CD4-positive, alpha-beta T cell treated with Interleukin-10 for 1 hour (primary cell): ENCODE measurements around the gene CEP295NL.
"Not testable (repeated sequence)": the region's sequence is repeated elsewhere in the genome, so short reads cannot be mapped to it uniquely, and the experiment has no call there.

Experiments
- DNase-seq: peaks from one replicate; pipeline ENCODE4 v3.0.0-alpha.2; 2020

The CEP295NL gene

DNA sequence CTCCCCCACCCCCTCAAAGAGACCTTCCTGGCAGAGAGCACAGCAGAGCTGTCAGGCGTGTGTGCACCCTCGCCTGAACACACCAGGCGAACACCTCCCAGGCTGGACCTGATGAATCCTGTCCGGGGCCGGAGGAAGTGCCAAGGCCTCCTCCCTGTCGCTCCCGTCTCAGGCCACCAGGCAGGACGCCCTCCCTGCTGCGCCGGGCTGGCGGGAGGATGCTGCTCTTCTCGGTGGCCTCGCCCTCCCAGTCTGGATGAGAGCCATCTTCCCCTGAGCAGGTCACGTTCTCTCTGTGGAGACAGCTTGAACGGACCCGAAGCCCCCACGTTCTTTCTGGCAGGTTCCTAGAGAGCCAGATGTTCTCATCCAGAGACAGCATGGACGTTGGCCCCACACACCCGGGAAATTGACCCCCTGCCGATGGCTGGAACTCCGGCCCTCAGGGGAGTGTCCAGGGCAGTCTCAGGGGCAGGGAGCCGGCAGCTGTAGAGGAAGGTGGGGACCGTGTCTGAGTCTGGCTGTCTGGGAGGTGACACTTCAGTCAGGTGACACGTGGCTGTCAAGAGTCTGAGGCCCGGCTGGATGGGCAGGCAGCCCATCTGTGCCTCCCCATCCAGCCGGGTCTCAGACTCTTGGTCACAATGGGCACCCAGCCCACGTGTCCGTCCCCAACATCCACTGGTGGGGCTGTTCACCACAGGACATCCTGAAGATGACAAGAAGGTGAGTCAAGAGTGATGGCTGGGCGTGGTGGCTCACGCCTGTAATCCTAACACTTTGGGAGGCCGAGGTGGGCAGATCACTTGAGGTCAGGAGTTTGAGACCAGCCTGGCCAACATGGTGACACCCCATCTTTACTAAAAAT is 27.1 kb upstream of the CEP295NL start:
- no peak for DNase-seq

DNA sequence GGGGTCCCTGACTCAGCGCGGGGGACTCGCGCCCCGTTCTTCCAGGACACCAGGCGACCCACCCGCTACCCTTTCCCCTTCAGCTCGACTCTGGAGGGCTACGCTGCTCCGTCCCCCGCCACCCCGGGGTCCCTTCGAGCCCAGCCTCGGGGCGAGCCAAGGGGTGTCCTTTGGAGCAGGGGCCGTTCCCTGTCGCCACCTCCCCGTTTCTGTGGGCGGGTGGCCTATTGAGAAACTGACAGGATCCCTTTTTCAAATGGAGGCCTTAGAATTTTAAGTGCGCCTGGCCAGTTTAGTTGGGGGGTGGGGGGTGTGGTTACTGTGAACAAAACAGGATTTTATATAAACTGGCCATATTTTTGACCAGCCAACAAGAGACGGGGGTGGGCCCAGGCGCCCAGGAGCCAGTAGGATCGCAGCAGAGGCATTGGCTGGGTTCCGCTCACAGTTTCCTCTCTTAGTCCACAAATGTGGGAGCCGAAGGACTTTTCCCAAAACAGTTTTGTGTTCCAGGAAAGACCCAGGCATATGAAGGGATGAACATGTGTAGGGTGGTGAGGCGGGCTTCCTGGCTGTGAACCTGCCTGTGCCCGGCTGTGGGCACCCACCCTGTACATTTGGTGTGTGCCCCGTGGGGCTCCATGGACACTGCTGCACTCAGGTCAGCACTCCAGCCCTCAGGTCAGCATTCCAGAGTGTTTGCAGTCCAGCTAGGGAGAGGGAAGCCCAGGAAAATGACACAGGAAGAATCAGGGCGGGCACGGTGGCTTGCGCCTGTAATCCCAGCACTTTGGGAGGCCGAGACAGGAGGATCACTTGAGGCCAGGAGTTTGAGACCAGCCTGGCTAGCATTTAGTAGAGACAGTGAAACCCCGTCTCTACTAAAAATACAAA is 22.9 kb upstream of the CEP295NL start:
- no peak for DNase-seq

DNA sequence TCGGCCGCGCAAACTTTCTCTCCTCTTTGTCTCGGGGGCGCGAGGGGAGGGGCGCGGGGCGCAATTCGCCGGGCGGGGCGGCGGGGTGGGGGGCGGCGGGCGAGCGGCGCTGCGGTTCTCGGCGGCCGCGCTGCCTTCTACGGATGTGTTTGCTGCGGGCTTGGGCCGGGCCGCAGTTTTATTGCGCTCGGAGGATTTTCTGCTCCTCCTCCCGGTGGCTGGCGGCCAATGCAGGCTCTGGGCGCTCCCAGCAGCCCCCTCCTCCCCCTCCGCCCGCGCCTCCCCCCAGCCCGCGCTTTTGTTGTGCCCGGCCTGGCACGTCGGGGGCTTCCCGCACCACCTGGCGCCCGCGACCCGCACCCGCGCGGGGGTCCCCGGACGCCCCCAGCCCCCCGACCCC is 22.2 kb upstream of the CEP295NL start, which contains the start of gene TIMP2:
Gene TIMP2, minus strand, starts transcription at position 154 of the 400 bp plus-strand sequence. CDS start 299 bp downstream, outside the sequence.
- peak; percentile 75 for DNase-seq

DNA sequence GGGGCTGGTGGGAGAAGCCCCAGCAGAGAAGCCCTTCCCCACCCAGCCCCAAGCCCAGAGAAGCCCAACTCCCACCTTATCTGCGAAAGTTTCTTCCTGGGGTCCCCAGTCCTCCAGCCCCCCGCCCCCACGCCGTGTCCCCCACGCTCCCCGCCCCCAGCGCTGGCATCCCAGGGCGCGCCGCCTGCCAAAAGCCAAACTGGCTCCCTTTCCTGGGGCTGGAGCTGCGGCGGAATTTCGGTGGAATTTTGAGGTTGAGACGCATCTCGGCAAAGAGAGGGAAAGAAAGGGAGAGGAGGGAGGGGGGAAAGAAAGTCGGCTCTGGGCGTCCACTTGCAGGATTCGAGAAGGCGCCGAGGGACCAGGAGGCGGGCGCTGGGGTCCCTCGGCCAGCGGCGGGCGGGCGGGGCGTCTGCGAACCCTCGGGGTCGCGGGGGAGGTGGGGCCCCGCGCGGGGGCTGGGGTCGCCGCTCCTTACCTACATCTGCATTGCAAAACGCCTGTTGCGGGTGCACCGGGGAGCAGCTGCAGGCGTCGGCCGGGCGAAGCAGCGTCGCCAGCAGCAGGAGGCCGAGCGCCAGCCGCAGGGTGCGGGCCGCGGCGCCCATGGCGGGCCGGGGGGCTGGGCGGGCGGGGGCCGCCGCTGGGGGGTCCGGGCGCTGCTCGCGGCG is 21.6 kb upstream of the CEP295NL start:
- no peak for DNase-seq

DNA sequence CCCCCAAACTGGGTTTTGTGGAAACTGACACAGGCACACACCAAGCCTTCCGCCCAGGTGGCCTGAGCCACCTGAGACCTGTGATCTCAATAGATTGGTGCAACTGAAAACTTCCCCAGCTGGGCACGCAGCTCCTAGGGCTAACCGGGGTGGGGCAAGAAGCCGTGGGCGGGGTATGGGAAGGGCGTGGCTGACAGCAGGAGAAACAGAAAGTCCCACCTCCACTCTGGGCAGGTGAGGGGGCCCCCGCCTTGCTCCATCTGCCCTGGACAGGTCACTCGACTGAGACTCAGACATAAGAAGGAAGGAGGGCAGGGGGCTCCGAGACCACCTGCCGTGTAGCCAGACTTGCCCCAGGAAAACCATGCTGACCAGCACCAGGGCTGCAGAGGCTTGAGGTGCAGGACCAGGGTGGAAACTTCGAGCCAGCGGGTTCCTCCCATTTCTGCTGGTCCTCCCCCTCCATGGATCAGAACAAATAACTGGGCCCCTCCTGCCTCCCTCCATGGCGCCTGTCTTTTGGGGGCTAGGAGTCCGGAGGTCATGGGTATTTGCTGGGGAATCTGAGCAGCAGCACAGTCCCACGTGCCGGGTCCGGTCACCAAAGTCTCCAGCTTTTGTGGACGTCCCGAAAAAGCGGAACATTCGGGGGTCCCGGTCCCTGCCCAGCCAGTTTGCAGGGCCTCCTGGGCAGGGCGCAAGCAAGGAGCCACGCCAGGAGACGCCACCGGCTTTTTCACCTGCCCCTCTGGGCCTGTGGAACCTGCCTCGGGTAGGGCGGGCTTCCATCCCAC is 20.9 kb upstream of the CEP295NL start:
- peak; percentile 68 for DNase-seq

DNA sequence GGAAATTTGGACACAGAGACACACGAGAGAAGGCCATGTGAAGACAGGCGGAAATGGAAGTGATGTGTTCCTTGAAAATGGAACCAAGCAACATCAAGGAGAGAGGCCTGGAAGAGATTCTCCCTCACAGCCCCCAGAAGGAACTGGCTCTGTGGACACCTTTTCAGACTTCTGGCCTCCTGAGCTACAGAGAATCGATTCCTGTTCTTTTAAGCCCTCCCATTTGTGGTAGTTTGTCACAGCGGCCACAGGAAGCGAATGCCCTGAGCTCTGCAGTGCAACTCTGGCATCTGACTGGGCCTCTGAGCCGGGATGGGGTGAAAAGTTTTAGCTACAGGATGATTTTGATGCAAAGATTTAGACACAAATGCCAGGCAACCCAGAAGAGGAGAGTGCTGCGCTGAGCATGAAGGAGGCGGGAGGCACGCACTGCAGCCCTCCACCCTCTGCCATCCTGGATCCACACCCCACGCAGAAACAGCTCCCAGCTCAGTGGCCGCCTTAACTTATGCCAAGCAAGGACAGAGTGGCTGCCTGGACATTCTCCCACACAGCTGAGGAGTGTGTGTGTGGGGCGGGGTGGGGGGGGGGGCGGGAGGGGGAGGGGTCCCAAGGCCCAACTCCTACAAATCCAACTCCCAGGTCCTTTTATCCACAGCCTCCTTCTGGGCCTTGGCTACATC is 20.0 kb upstream of the CEP295NL start:
- no peak for DNase-seq

DNA sequence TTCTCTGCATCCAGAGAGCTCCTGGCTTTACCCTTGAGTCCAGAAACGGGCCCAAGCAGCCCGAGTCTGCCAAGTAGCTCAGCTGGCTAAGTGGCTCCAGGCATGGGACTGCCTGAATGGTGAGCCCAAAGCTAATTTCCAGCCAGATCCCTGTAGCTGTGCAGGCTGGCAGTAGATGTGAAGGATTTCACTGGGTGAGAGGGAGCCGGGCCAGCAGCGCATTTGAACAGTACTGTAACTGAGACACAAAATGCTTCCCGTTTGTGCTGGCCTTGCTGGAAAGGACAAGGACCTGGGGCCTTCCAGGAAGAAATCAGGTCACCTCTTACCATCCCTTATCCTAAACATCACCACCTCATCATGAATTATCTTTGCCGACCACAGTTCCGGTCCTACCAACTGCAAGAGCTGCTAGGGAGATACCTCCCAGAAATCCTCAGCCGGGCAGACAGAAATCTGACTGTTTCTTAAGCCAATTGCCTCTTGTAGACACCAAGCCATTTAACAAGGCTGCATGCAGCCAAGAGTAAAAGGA is 18.5 kb upstream of the CEP295NL start:
- no peak for DNase-seq

DNA sequence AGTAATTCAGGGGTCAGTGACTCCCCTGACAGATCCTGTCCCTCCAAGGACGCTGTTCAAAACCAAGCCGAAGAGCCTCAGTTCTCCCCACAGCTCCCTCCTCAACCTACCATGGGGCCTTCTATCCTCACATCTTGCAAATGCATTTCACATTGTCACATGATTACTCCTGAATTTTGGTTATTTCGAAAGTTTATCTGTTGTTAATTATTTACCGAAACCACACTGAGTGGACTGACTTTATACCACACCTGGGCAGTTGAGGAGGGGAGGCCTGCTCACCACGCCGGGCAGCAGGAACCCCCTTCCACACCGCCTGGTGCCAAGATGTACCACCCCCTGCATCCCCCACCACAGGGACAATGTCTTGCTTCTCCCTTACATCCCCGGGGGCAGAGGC is 17.5 kb upstream of the CEP295NL start:
- DNase-seq, result no peak

DNA sequence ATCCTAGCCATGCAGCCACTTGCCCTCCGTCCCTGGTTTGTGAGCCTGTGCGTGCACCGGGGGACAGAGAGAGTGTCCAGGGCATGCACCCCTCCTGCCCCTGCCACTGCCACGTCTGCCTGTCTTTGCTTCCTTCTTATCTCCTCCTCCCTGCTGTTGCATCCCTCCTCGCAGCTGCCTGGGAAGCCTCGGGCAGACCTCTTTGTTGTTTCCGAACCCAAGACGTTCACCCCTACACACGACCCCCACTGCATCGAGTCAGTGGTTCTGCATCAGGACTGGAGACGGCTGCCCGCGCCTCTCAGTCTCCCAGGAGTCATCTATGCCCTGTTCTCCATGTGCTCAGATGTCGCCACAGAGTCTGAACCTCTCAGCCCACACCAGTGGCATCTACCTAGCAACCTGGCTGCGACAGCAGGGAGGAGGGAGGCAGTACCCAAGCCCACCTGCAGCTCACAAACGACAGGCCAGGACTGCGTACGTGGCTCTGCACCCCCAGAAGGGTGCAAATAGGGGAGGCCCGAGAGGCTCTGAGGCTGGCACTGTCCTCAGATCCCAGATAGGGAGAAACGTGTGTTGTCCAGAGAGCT is 17.0 kb upstream of the CEP295NL start:
- DNase-seq, result no peak

DNA sequence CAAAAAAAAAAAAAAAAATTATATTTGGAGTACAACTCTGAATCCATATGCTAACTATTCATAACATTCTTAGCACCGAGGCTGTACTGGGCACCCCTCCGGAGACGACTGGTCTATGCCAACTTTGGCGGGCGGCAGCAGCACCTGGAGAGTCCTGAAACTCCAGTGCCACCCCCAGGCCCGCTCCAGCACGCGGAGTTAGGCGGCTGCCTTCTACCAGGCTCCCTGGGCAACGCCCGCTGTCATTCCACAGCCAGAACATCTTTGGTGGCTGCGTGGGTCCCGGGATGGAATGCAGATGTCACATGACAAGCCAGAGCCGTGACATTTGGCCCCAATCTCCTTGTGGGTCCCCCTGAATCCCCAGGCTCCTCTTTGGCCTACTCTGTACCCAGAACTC is 16.0 kb upstream of the CEP295NL start:
- DNase-seq, result no peak

DNA sequence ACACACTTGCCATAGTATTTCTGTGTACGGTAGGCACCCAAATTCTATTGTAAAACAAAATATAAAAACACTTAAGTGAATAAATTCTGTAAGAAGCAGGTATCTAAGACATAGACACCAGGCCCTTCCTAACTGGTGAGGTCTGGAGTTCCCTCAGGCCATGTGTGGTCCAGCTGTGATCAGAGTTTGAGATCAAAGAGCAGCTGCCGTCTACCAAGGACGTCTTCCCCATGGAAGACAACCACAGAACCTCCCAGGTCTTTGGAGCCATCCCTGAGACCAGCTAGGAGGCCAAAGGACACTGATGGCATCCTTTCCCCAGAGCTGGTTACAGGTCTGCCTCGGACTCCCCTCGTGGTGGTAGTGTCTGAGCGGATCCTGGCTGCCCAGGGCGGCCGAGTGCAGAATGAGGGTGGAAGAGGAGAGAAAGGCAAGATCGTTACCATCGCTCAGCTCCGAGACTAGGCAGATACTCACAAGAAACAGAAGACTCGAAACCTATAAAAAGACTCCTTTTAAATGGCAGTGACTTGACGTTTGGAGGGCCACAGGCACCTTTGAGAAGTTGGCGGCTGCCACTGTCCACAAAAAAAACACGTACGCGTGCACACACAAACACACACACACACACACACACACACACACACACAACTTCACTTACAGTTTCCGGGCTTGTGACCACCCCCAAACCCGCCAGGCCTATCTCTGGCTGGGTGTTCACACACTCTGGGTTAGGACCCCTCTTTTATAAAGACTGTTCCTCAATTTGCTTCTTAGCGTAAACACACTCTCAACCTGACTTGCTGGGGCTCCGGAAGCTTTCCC is 14.7 kb upstream of the CEP295NL start:
- DNase-seq, result no peak

DNA sequence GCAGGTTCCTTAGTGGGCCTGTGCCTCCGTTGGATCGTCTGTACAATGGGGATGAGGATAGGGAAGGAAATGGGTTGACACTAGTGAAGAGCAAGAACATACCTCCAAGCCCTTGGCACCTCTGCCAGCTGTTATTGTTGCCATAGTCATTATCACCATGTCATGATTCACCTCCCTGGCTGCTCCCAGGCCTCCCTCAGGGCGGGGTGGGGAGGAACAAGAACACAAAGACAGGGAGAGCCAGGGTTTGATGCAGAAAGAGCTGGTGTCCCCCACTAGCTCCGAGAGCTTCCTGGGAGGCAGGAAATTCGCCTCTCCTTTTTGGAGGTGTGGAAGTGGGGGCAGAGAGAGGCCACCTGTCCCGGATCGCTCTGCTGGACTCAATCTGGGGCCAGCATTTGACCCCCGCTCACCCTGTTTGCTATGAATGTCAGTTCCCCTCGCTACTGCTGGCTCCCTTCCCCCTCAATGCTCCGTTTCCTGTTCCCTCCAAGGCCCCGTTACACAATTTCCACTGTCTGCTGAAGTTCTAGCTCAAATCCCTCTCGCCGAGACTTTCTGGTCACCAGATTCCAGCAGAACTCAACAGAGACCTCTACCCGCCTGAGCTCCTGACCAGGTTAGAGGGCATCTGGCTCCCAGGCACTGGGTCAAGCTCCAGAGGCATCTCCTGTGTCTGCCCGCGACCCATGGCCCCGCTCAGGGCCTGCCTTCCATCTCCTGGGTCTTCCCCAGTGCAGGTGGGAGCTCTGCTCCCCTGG is 13.1 kb upstream of the CEP295NL start:
- no peak for DNase-seq

DNA sequence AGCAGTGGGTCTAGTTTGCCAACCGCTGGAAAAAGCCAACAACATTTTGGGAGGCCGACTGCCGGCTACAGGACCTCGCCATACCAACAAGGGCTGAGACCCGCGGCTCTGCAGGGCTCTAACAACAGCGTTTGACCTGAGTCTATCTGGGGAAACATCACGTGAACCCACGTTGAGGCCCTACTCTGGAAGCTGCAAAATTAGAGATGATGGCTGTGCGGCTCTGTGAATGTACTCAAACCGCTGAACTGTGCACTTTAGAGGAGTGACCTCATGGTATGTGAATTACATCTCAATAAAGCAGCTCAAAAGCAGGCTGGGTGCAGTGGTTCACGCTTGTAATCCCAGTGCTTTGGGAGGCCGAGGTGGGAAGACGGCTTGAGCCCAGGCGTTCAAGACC is 10.1 kb upstream of the CEP295NL start:
- no peak for DNase-seq

DNA sequence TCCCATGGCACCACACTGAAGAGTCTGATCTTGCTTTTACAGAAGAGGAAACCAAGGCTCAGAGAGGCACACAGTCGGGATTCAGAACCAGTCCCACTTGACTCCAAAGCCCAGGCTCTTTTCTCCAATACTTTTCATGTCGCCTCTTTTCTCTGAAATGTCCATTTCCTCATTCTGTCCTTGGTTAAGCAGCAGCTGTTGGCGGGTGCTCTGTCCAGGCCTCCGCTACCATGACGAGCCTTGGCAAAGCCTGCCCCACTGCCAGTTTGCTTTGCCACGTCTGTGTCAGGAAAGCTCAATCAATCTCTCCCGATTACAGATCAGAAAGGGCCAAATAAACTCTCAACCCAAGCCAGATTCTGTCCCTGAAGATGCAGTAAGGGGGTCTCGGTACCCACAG is 9.1 kb upstream of the CEP295NL start:
- DNase-seq, result no peak

DNA sequence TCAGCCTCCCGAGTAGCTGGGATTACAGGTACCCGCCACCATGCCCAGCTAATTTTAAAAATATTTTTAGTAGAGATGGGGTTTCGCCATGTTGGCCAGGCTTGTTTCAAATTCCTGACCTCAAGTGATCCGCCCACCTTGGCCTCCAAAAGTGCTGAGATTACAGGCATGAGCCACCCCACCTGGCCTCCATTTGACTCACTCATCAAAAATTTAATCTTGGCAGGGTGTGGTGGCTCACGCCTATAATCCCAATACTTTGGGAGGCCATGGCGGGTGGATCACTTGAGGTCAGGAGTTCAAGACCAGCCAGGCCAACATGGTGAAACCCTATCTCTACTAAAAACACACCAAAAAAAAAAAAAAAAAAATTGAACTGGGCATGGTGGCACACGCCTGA is 8.5 kb upstream of the CEP295NL start:
- not testable (repeated sequence) for DNase-seq

DNA sequence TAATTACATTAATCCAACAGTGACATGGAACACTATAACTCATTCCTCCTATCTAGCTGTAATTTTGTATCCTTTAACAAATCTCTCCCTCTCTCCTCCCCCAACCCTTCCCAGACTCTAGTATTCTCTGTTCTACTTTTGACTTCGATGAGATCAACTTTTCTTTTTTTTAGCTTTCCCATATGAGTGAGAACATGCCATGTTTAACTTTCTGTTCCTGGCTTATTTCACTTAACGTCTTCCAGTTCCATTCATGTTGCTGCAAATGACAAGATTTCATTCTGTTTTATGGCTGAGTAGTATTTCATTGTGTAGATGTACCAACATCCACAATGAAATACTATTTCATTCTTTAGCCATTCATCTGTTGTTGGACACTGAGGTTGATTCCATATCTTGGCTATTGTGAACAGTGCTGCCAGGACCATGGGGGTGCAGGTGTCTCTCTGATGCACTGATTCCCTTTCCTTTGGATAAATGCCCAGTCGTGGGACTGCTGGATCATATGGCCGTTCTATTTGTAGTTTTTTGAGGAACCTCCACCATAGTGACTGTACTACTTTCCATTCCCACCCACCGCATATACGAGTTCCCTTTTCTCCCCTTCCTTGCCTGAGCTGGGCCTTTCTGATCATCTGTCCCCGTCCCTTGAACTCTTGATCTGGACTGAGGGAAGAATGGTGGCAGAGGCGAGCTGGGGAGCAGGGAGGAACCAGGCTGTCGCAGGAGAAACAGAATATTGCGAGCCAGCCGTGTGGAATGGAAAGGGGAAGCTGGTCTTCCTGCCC is 7.7 kb upstream of the CEP295NL start:
- no peak for DNase-seq

DNA sequence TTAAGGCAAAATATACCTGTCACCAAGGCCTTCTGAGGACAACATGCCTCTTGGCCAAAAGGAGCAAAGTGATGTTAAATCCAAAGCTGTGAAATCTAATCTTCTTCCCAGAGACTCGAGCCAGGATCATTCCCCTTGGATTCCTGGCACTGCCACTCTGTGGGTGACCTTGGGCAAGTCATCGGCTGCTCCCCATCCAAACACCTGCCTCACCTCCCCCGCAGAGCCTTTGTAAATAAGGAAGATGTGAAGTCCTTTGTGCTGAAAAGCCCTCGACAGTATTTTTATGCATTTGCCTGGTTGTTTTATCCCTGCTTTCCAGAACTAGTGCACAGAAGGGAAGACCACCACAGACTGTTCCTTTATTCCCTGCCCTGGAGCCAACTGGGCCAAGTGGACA is 5.4 kb upstream of the CEP295NL start:
- no peak for DNase-seq

DNA sequence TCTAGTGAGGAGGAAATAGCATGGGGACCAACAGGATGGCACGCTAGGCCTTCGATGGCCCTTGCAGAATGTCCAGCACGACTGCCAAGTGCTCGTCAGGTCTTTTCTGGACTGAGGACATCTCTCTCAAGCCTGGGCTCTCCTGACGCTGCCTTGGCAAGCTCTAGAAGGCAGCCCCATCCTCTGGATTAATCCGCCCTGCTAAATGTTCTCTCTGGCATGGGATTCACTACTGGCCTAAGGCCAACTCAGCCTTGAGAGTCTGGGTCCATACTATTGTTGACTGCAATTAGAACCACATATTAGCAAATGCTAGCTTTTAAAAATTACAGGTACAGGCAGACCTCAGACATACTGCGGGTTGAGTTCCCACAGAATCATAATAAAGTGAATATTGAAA is 2.5 kb upstream of the CEP295NL start:
- no peak for DNase-seq

DNA sequence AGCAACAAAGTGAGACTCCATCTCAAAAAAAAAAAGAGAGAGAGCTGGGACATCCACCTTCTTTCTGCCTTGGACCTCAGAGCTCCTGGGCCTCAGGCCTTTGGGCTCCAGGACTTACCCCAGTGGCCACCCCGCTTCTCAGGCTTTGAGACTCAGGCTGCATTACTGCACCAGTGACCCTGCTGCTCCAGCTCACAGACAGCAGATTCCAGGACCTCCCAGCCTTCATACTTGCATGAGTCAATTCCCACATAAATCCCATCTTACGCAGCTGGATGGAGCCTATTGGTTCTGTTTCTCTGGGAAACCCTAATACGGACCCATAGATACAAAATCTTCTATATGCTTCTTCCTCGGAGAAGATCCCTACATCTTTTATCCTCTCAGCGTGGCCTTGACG is 2.1 kb upstream of the CEP295NL start:
- no peak for DNase-seq
